Osteocyte (in vitro differentiated cells): ENCODE results near the gene EPHA3. TPM values are rescaled to one million over a fixed set of nuclear protein-coding genes. Genes with fewer than 3 reads are reported as not detected.

Experiments used
- DNase-seq: peaks from one replicate; pipeline ENCODE4 v3.0.0; 2021; ENCODE audit warnings: mixed read lengths; ENCODE audit not compliant: unreplicated experiment; ENCODE audit errors: extremely low spot score
- H3K27ac Mint-ChIP-seq: one replicate; pipeline ENCODE4 v1.8.0; 2021; ENCODE audit warnings: mild to moderate bottlenecking, mixed read lengths; ENCODE audit not compliant: unreplicated experiment
- H3K27me3 Mint-ChIP-seq: one replicate; pipeline ENCODE4 v1.8.0; 2021; ENCODE audit warnings: mixed read lengths; ENCODE audit not compliant: unreplicated experiment
- H3K36me3 Mint-ChIP-seq: one replicate; pipeline ENCODE4 v1.8.0; 2021; ENCODE audit warnings: mixed read lengths; ENCODE audit not compliant: unreplicated experiment
- H3K4me1 Mint-ChIP-seq: one replicate; pipeline ENCODE4 v1.8.0; 2021; ENCODE audit warnings: mixed read lengths; ENCODE audit not compliant: unreplicated experiment
- H3K4me3 Mint-ChIP-seq: one replicate; pipeline ENCODE4 v1.8.0; 2021; ENCODE audit warnings: mild to moderate bottlenecking, moderate library complexity, mixed read lengths; ENCODE audit not compliant: unreplicated experiment
- H3K9me3 Mint-ChIP-seq: one replicate; pipeline ENCODE4 v1.8.0; 2021; ENCODE audit warnings: mixed read lengths; ENCODE audit not compliant: unreplicated experiment
- CTCF ChIP-seq: fragments of 200-600 bp; sonication (generic); IDR thresholded peaks from 2 replicates; pipeline ENCODE4 v1.5.0; 2021; ENCODE audit warnings: antibody characterized with exemption, mild to moderate bottlenecking, moderate library complexity
- total RNA-seq: library from RNA; stranded (reverse); gene quantifications from 2 replicates; pipeline ENCODE4 v1.2.1, GENCODE V29; 2021

The EPHA3 gene
- total RNA-seq, 1 donor from 2014 or later: 0.94 TPM

GRCh38 chr3:89250742-89251141 is 143.3 kb downstream of the EPHA3 start:
- Mint-ChIP-seq H3K36me3 (no peaks in the 10 kb centered on the region), H3K9me3 (no peaks in the 10 kb centered on the region), H3K27ac (no peak overlapping the region), H3K4me3 (no peak overlapping the region), H3K27me3 (peaks cover 28% of the 10 kb centered on the region), H3K4me1 (no peaks in the 10 kb centered on the region)
- no peak for DNase-seq
- no peak for TF ChIP-seq CTCF

DNA sequence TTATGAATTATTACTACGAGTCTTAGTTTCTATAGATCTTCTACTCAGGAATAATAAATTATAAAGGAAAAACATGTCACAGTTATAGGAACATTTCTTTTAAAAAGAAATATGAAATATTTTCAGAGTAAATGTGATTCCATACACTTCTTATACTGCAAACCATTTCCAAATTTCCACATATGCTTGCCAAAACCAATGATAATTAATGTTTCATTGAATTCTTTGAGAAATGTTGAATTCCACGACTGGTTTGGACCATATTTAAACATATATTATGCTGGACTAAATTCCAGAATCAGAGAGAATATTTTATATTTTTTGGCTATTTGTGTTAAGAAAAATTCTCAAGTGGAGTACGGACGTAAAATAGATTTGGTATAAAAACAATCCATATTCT is 144.6 kb downstream of the EPHA3 start:
- no peaks in the 10 kb centered on the region for H3K4me1 Mint-ChIP-seq
- H3K27ac Mint-ChIP-seq: no peak overlapping the region
- no peaks in the 10 kb centered on the region for H3K36me3 Mint-ChIP-seq
- DNase-seq: no peak
- H3K9me3 Mint-ChIP-seq: no peaks in the 10 kb centered on the region
- H3K4me3 Mint-ChIP-seq: no peak overlapping the region
- peaks cover 24% of the 10 kb centered on the region for H3K27me3 Mint-ChIP-seq
- TF ChIP-seq CTCF: no peak

- no peak overlapping the region for H3K27ac Mint-ChIP-seq
- H3K36me3 Mint-ChIP-seq: no peaks in the 10 kb centered on the region
- no peaks in the 10 kb centered on the region for H3K9me3 Mint-ChIP-seq
- no peak for TF ChIP-seq CTCF
- H3K4me3 Mint-ChIP-seq: no peak overlapping the region
- peaks cover 23% of the 10 kb centered on the region for H3K27me3 Mint-ChIP-seq
- DNase-seq: no peak
- H3K4me1 Mint-ChIP-seq: no peaks in the 10 kb centered on the region
Measured at GRCh38 chr3:89252860-89253259, 145.4 kb downstream of the EPHA3 start.

- Mint-ChIP-seq H3K4me3 (no peak overlapping the region), H3K4me1 (no peaks in the 10 kb centered on the region), H3K27ac (no peak overlapping the region), H3K36me3 (no peaks in the 10 kb centered on the region), H3K9me3 (no peaks in the 10 kb centered on the region), H3K27me3 (peaks cover 3% of the 10 kb centered on the region)
- DNase-seq: no peak
- TF ChIP-seq CTCF: no peak
Measured at GRCh38 chr3:89256395-89256794, 149.0 kb downstream of the EPHA3 start.

GRCh38 chr3:89256882-89257281 is 149.5 kb downstream of the EPHA3 start:
- H3K9me3 Mint-ChIP-seq: no peaks in the 10 kb centered on the region

More at GRCh38 chr3:89256882-89257281, 149.5 kb downstream of the EPHA3 start:
- no peak for DNase-seq
- Mint-ChIP-seq H3K4me1 (no peaks in the 10 kb centered on the region), H3K27me3 (peaks cover 3% of the 10 kb centered on the region), H3K27ac (no peak overlapping the region), H3K36me3 (no peaks in the 10 kb centered on the region), H3K4me3 (no peak overlapping the region)
- TF ChIP-seq CTCF: no peak
